WERI-Rb-1 (cell line): ENCODE data around the gene NDUFS5.

Experiments used
- DNase-seq: peaks from one replicate; pipeline ENCODE4 v3.0.0-alpha.2; 2020
- H3K27ac ChIP-seq: fragments of 250-450 bp; sonication (Bioruptor Pico); 2 replicates; pipeline ENCODE4 v1.5.1; 2020; ENCODE audit warnings: mild to moderate bottlenecking, moderate library complexity
- H3K27me3 ChIP-seq: fragments of 250-450 bp; sonication (Bioruptor Pico); 2 replicates; pipeline ENCODE4 v1.5.1; 2021; ENCODE audit warnings: mild to moderate bottlenecking, low read depth, moderate library complexity; ENCODE audit not compliant: insufficient read depth, severe bottlenecking
- H3K36me3 ChIP-seq: fragments of 250-450 bp; sonication (Bioruptor Pico); 2 replicates; pipeline ENCODE4 v1.5.1; 2020; ENCODE audit warnings: mild to moderate bottlenecking, moderate library complexity
- H3K4me3 ChIP-seq: 2 replicates; pipeline ENCODE4 v1.5.1; 2011; ENCODE audit warnings: low read depth, mild to moderate bottlenecking, control low read depth, low read length
- H3K9me3 ChIP-seq: fragments of 250-450 bp; sonication (Bioruptor Pico); 2 replicates; pipeline ENCODE4 v1.5.1; 2021; ENCODE audit warnings: mild to moderate bottlenecking, moderate library complexity; ENCODE audit not compliant: severe bottlenecking
- TF ChIP-seq, protein P1 (sequence below): IDR thresholded peaks from 2 replicates; pipeline ENCODE4 v1.5.1; 2011; ENCODE audit warnings: low read depth, mild to moderate bottlenecking, control low read depth, inconsistent platforms, low read length

The NDUFS5 gene

DNA sequence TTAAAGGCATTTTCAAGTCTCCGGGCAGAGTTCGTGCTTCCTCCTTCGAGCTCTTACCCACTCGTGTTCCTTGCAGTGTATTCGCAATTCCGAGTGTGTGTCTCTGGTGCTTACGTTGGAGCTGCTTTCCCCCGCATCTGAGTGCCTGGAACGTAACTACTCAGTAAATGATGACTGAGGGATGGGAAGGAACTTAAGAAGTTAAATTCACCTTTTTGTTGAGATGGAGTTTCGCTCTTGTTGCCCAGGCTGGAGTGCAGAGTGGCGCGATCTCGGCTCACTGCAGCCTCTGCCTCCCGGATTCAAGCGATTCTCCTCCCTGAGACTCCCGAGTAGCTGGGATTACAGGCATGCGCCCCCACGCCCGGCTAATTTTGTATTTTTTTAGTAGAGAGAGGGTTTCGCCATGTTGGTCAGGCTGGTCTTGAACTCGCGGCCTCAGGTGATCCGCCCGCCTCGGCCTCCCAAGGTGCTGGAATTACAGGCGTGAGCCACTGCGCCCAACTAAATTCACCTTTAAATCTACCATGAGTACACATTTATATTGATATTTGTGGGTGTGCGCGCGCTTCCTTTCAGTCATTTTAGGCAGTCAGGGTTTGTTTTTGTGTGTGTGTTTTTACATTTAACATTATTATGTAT, 837 bp downstream of the NDUFS5 start:
- Histone ChIP-seq H3K9me3 (no peaks in the 10 kb centered on the region), H3K27ac (peak overlapping the region; percentile 68), H3K36me3 (peaks cover 38% of the 10 kb centered on the region), H3K27me3 (no peaks in the 10 kb centered on the region), H3K4me3 (peak overlapping the region; percentile 77)
- no peak for DNase-seq
- TF ChIP-seq, protein P1, sequence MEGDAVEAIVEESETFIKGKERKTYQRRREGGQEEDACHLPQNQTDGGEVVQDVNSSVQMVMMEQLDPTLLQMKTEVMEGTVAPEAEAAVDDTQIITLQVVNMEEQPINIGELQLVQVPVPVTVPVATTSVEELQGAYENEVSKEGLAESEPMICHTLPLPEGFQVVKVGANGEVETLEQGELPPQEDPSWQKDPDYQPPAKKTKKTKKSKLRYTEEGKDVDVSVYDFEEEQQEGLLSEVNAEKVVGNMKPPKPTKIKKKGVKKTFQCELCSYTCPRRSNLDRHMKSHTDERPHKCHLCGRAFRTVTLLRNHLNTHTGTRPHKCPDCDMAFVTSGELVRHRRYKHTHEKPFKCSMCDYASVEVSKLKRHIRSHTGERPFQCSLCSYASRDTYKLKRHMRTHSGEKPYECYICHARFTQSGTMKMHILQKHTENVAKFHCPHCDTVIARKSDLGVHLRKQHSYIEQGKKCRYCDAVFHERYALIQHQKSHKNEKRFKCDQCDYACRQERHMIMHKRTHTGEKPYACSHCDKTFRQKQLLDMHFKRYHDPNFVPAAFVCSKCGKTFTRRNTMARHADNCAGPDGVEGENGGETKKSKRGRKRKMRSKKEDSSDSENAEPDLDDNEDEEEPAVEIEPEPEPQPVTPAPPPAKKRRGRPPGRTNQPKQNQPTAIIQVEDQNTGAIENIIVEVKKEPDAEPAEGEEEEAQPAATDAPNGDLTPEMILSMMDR = no peak

DNA sequence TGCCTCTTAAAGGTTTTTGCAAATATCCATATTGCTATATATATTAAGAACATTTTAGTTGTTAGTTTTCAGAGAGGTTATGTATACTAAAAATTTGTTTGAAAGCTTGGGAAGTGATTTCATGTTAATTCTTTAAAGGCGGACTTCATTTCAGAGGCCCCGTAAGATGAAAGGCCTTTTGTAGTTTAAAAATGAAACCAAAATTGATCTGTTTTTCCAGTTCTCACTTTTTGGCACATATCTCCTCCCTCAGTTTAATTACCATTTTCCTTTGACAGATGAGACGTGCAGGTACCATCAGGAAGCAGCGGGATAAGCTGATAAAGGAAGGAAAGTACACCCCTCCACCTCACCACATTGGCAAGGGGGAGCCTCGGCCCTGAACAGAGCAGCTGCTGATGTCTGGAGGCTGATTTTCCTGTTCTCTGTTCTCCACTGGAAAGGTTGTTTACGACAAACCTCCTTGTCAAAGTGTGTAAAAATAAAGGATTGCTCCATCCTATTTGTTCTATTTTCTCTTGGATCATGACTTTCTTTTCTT, 8.0 kb downstream of the NDUFS5 start:
- peaks cover 79% of the 10 kb centered on the region for H3K36me3 ChIP-seq
- TF ChIP-seq, protein P1 = no peak
- no peak for DNase-seq
- no peak overlapping the region for H3K27ac ChIP-seq
- no peak overlapping the region for H3K4me3 ChIP-seq
- H3K27me3 ChIP-seq = no peaks in the 10 kb centered on the region
- no peaks in the 10 kb centered on the region for H3K9me3 ChIP-seq

DNA sequence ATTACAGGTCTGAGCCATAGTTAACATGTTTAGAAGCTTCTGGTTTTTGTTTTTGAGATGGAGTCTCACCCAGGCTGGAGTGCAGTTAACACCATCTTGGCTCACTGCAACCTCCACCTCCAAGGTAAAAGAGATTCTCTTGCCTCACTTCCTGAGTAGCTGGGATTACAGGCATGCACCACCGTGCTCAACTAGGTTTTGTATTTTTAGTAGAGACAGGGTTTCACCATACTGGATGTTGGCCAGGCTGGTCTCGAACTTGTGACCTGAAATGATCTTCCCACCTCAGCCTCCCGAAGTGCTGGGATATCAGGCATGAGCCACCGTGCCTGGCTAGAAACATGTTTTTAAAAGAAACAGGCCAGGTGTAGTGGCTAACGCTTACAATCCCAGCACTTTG, 10.5 kb downstream of the NDUFS5 start:
- H3K27me3 ChIP-seq = no peaks in the 10 kb centered on the region
- H3K4me3 ChIP-seq = no peak overlapping the region
- TF ChIP-seq, protein P1 = no peak
- H3K36me3 ChIP-seq = peaks cover 64% of the 10 kb centered on the region
- DNase-seq = no peak
- H3K9me3 ChIP-seq = no peaks in the 10 kb centered on the region
- no peak overlapping the region for H3K27ac ChIP-seq

DNA sequence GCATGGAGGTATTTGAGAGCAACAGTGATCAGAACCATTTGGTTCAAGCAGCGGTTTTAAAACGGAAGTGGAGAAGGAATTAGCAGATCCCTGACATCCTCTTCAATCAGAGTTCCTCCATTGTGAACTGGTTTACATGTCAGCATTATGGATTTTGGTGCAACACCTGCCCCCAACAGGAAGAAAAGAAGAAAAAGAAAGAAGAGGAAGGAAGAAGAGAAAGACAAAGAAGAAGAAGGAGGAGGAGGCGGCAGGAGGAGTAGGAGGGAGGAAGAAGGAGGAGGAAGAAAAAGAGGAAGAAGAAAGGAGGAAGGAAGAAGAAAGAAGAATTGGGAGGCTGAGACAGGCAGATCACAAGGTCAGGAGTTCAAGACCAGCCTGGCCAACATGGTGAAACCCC, 17.4 kb downstream of the NDUFS5 start:
- Histone ChIP-seq H3K27ac (no peak overlapping the region), H3K36me3 (peaks cover 13% of the 10 kb centered on the region), H3K9me3 (no peaks in the 10 kb centered on the region), H3K4me3 (no peak overlapping the region), H3K27me3 (no peaks in the 10 kb centered on the region)
- no peak for DNase-seq
- TF ChIP-seq, protein P1 = no peak

DNA sequence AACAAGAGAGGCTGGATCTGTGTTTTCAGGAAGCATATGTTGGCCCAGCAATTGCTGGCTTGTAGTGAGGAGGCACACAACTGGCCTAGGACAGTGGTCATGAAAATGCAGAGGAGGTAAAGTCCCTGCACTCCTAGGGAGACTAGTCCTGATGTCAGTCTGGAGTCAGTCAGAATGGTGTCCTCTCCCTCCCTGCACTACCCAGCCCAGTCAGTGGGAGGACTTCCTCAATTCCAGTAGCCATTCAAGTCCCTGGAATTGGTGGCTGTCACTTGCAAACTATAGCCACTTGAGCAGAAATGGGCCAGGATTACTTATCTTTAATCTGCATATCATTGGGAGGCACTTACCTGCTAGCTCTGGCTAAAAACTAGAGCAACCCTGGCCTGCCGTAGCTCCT, 18.6 kb downstream of the NDUFS5 start:
- DNase-seq = no peak
- Histone ChIP-seq H3K27me3 (no peaks in the 10 kb centered on the region), H3K27ac (no peak overlapping the region), H3K36me3 (peaks cover 13% of the 10 kb centered on the region), H3K4me3 (no peak overlapping the region), H3K9me3 (no peaks in the 10 kb centered on the region)
- TF ChIP-seq, protein P1 = no peak

DNA sequence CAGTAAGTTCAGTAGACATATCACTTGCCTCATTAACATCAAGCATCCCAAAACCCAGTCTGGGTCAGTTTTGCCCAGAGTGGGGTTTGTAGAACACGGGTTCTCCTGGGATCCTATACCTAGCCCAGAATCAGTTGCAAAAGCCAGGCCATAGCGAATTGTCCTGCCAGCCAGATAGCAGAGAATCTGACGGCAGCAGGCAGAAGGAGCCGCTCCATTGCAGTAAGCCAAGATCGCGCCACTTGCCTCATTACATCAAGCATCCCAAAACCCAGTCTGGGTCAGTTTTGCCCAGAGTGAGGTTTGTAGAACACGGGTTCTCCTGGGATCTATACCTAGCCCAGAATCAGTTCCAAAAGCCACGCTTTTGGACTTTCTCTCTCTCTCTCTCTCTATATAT, 19.1 kb downstream of the NDUFS5 start:
- H3K27ac ChIP-seq = no peak overlapping the region
- no peaks in the 10 kb centered on the region for H3K27me3 ChIP-seq
- DNase-seq = no peak
- H3K9me3 ChIP-seq = no peaks in the 10 kb centered on the region
- H3K4me3 ChIP-seq = no peak overlapping the region
- peaks cover 13% of the 10 kb centered on the region for H3K36me3 ChIP-seq
- TF ChIP-seq, protein P1 = no peak
